SK-N-SH treated with all-trans-retinoic acid at 6 μM for 48 hours (cell line): ENCODE measurements around the gene TMTC2.

Source experiments
- ARNTL ChIP-seq: fragments of 450-650 bp; formaldehyde crosslinking; IDR thresholded peaks from 2 replicates; pipeline ENCODE4 v1.5.0; 2020; ENCODE audit warnings: low read depth, mild to moderate bottlenecking, moderate library complexity, borderline replicate concordance
- OSR1 ChIP-seq: fragments of 250-450 bp; sonication (Bioruptor Pico); IDR thresholded peaks from 2 replicates; pipeline ENCODE4 v1.8.0; 2022; ENCODE audit warnings: moderate library complexity, mild to moderate bottlenecking, inconsistent platforms
- PATZ1 ChIP-seq: fragments of 250-450 bp; sonication (Bioruptor Pico); IDR thresholded peaks from 2 replicates; pipeline ENCODE4 v1.8.0; 2020; ENCODE audit warnings: mild to moderate bottlenecking, moderate library complexity, borderline replicate concordance
- RARB ChIP-seq: fragments of 250-450 bp; sonication (Bioruptor Pico); IDR thresholded peaks from 2 replicates; pipeline ENCODE4 v1.8.0; 2021; ENCODE audit warnings: mild to moderate bottlenecking, moderate library complexity
- SNAI2 ChIP-seq: fragments of 250-450 bp; sonication (Bioruptor Pico); IDR thresholded peaks from 2 replicates; pipeline ENCODE4 v1.5.0; 2020; ENCODE audit warnings: mild to moderate bottlenecking, moderate library complexity
- TCF4 ChIP-seq: fragments of 250-450 bp; sonication (Bioruptor Pico); IDR thresholded peaks from 2 replicates; pipeline ENCODE4 v1.8.0; 2021; ENCODE audit warnings: mild to moderate bottlenecking, moderate library complexity, borderline replicate concordance
- TOX ChIP-seq: fragments of 250-450 bp; sonication (Bioruptor Pico); IDR thresholded peaks from 2 replicates; pipeline ENCODE4 v1.8.0; 2021; ENCODE audit warnings: mild to moderate bottlenecking, moderate library complexity, borderline replicate concordance
- ZFP3 ChIP-seq: fragments of 250-450 bp; sonication (Bioruptor Pico); IDR thresholded peaks from 2 replicates; pipeline ENCODE4 v1.5.0; 2020; ENCODE audit warnings: mild to moderate bottlenecking, moderate library complexity
- ZFP30 ChIP-seq: fragments of 450-650 bp; formaldehyde crosslinking; IDR thresholded peaks from 2 replicates; pipeline ENCODE4 v1.5.0; 2022; ENCODE audit warnings: mild to moderate bottlenecking, moderate library complexity
- ZNF70 ChIP-seq: fragments of 450-650 bp; formaldehyde crosslinking; IDR thresholded peaks from 2 replicates; pipeline ENCODE4 v1.5.0; 2020; ENCODE audit warnings: mild to moderate bottlenecking, moderate library complexity

- TF ChIP-seq RARB (CRISPR knock-in tag) (no peak), PATZ1 (CRISPR knock-in tag) (no peak), ZFP30 (no peak), OSR1 (CRISPR knock-in tag) (no peak), TCF4 (no peak), TOX (CRISPR knock-in tag) (no peak), ARNTL (no peak), SNAI2 (CRISPR knock-in tag) (no peak), ZNF70 (CRISPR knock-in tag) (no peak), ZFP3 (CRISPR knock-in tag) (no peak)
Observed at GRCh38 chr12:82793751-82794281, 107.1 kb downstream of the TMTC2 start.
